Neural cell (in vitro differentiated cells): ENCODE results near the gene BBS4.
"Not testable (repeated sequence)": the region's sequence is repeated elsewhere in the genome, so short reads cannot be mapped to it uniquely, and the experiment has no call there.

Experiments used
- EZH2 ChIP-seq: fragments of 200-600, 300-800 bp; shearing (Covaris generic), sonication (generic); IDR thresholded peaks from 2 replicates; pipeline ENCODE4 v1.6.1; 2014; ENCODE audit warnings: antibody characterized with exemption, low read length, borderline replicate concordance, mild to moderate bottlenecking; ENCODE audit not compliant: insufficient read depth, poor library complexity, severe bottlenecking
- MXI1 ChIP-seq: fragments of 450-650 bp; conservative IDR thresholded peaks from 2 replicates; pipeline ENCODE4 v1.6.1; 2014; ENCODE audit warnings: antibody characterized with exemption, mild to moderate bottlenecking; ENCODE audit not compliant: poor library complexity, severe bottlenecking
- POLR2AphosphoS5 ChIP-seq: IDR thresholded peaks from 2 replicates; pipeline ENCODE4 v1.6.1; 2012
- RAD21 ChIP-seq: fragments of 450-650 bp; conservative IDR thresholded peaks from 2 replicates; pipeline ENCODE4 v1.6.1; 2014; ENCODE audit warnings: antibody characterized with exemption, mild to moderate bottlenecking, moderate library complexity
- TAF1 ChIP-seq: IDR thresholded peaks from 2 replicates; pipeline ENCODE4 v1.6.1; 2012; ENCODE audit warnings: low read depth
- TF ChIP-seq, protein P1 (sequence below): fragments of 450-650 bp; IDR thresholded peaks from 2 replicates; pipeline ENCODE4 v1.5.1; 2014; ENCODE audit warnings: antibody characterized with exemption, mild to moderate bottlenecking, moderate library complexity; ENCODE audit not compliant: poor library complexity, severe bottlenecking

DNA sequence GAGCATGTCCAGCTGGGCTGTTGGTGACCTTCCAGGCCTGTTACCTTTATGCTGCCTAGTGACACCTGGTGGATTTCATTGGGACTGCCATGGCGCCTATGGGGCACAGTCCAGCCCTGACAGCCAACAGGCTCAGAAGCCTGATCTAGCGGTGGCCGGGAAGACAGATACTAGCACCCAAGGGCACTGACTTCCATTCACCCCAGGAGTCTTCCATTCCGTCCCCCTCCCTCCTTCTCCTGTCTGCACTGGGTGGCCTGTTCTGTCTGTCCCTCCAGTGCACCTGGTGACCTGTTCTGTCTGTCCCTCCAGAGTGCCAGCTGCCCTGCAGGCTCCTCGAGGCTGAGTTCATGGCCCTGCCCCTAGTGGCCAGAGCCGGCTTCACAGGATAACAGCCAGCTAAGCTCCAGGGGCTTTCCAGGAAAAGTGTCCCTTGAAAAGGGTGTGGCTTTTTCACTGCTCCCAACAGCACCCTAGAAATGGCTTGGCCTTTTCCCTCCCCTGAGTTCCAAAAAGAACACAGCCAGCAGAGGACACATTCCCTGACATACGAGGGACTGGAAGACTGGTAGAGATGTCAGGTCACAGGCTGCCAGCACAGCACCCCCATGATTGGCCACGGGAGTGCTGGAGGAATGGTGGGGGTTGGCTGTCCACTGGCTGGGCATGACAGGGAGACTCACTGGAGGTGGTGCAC is 15.2 kb upstream of the BBS4 start:
- TF ChIP-seq, protein P1, sequence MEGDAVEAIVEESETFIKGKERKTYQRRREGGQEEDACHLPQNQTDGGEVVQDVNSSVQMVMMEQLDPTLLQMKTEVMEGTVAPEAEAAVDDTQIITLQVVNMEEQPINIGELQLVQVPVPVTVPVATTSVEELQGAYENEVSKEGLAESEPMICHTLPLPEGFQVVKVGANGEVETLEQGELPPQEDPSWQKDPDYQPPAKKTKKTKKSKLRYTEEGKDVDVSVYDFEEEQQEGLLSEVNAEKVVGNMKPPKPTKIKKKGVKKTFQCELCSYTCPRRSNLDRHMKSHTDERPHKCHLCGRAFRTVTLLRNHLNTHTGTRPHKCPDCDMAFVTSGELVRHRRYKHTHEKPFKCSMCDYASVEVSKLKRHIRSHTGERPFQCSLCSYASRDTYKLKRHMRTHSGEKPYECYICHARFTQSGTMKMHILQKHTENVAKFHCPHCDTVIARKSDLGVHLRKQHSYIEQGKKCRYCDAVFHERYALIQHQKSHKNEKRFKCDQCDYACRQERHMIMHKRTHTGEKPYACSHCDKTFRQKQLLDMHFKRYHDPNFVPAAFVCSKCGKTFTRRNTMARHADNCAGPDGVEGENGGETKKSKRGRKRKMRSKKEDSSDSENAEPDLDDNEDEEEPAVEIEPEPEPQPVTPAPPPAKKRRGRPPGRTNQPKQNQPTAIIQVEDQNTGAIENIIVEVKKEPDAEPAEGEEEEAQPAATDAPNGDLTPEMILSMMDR = peak; percentile 68
- not testable (repeated sequence) for TF ChIP-seq MXI1, EZH2, TAF1, RAD21, POLR2AphosphoS5
